Glutamatergic neuron (in vitro differentiated cells): ENCODE measurements around the gene RARA. TPM values are rescaled to one million over a fixed set of nuclear protein-coding genes. Genes with fewer than 3 reads are reported as not detected.

Experiments
- DNase-seq: peaks from one replicate; pipeline ENCODE4 v3.0.0; 2022
- H3K27ac Mint-ChIP-seq: one replicate; pipeline ENCODE4 v1.8.0; 2020; ENCODE audit warnings: mild to moderate bottlenecking, mixed read lengths, inconsistent platforms; ENCODE audit not compliant: unreplicated experiment
- H3K27me3 Mint-ChIP-seq: one replicate; pipeline ENCODE4 v1.8.0; 2020; ENCODE audit warnings: mild to moderate bottlenecking, moderate library complexity, mixed read lengths, inconsistent platforms; ENCODE audit not compliant: unreplicated experiment
- H3K36me3 Mint-ChIP-seq: one replicate; pipeline ENCODE4 v1.8.0; 2020; ENCODE audit warnings: mild to moderate bottlenecking, mixed read lengths, inconsistent platforms; ENCODE audit not compliant: unreplicated experiment
- H3K4me1 Mint-ChIP-seq: one replicate; pipeline ENCODE4 v1.8.0; 2020; ENCODE audit warnings: mild to moderate bottlenecking, low read depth, mixed read lengths, inconsistent platforms; ENCODE audit not compliant: unreplicated experiment
- H3K4me3 Mint-ChIP-seq: one replicate; pipeline ENCODE4 v1.8.0; 2020; ENCODE audit warnings: mild to moderate bottlenecking, mixed read lengths, inconsistent platforms; ENCODE audit not compliant: unreplicated experiment
- H3K9me3 Mint-ChIP-seq: one replicate; pipeline ENCODE4 v1.8.0; 2020; ENCODE audit warnings: mild to moderate bottlenecking, moderate library complexity, mixed read lengths, inconsistent platforms; ENCODE audit not compliant: unreplicated experiment
- CTCF ChIP-seq: fragments of 200-600 bp; sonication (generic); IDR thresholded peaks from one replicate; pipeline ENCODE4 v1.5.0; 2021; ENCODE audit not compliant: partially characterized antibody, unreplicated experiment
- total RNA-seq: library from RNA; stranded (reverse); fragmentation: NEBNext Ultra II Directional; extraction: Animal tissue kit (Norgen Biotek cat#: 25700); gene quantifications from one replicate; pipeline ENCODE4 v1.2.1, GENCODE V29; 2021; ENCODE audit not compliant: unreplicated experiment

Gene RARA
- total RNA-seq, 1 donor from 2014 or later, result 26.2 TPM

GRCh38 chr17:40321524-40321929, 12.5 kb downstream of the RARA start:
- no peak overlapping the region for H3K4me3 Mint-ChIP-seq

GRCh38 chr17:40321961-40322357, 13.0 kb downstream of the RARA start:
- H3K27ac Mint-ChIP-seq, result no peak overlapping the region
- peaks cover 13% of the 10 kb centered on the region for H3K27me3 Mint-ChIP-seq
- no peak overlapping the region for H3K4me3 Mint-ChIP-seq
- no peaks in the 10 kb centered on the region for H3K36me3 Mint-ChIP-seq
- H3K9me3 Mint-ChIP-seq, result peaks cover 2% of the 10 kb centered on the region
- DNase-seq, result no peak
- no peak for TF ChIP-seq CTCF
- peaks cover 39% of the 10 kb centered on the region for H3K4me1 Mint-ChIP-seq

More at GRCh38 chr17:40321524-40321929, 12.5 kb downstream of the RARA start:
- H3K4me1 Mint-ChIP-seq, result peaks cover 35% of the 10 kb centered on the region
- H3K9me3 Mint-ChIP-seq, result peaks cover 2% of the 10 kb centered on the region
- TF ChIP-seq CTCF, result no peak
- no peak overlapping the region for H3K27ac Mint-ChIP-seq
- no peak for DNase-seq
- peaks cover 13% of the 10 kb centered on the region for H3K27me3 Mint-ChIP-seq
- H3K36me3 Mint-ChIP-seq, result no peaks in the 10 kb centered on the region

- TF ChIP-seq CTCF, result no peak
- H3K27ac Mint-ChIP-seq, result no peak overlapping the region
- peak overlapping the region; percentile 10 for H3K4me3 Mint-ChIP-seq
- H3K36me3 Mint-ChIP-seq, result no peaks in the 10 kb centered on the region
- no peak for DNase-seq
- peaks cover 2% of the 10 kb centered on the region for H3K9me3 Mint-ChIP-seq
- peaks cover 7% of the 10 kb centered on the region for H3K27me3 Mint-ChIP-seq
- H3K4me1 Mint-ChIP-seq, result peaks cover 35% of the 10 kb centered on the region
These were observed 13.7 kb downstream of the RARA start for GRCh38 chr17:40322358-40323315.

- no peak for DNase-seq
- H3K4me1 Mint-ChIP-seq, result peaks cover 31% of the 10 kb centered on the region
- no peaks in the 10 kb centered on the region for H3K36me3 Mint-ChIP-seq
- no peak for TF ChIP-seq CTCF
- peaks cover 2% of the 10 kb centered on the region for H3K9me3 Mint-ChIP-seq
- H3K27ac Mint-ChIP-seq, result no peak overlapping the region
- peak overlapping the region; percentile 10 for H3K4me3 Mint-ChIP-seq
- H3K27me3 Mint-ChIP-seq, result peaks cover 4% of the 10 kb centered on the region
These were observed 14.7 kb downstream of the RARA start for GRCh38 chr17:40323391-40324381.
